ENCODE results near the gene GAL. TPM values are rescaled to one million over a fixed set of nuclear protein-coding genes. Genes with fewer than 3 reads are reported as not detected.

GAL gene
- total RNA-seq, 1 experiment from 2014 or later: 35.4 TPM

DNA sequence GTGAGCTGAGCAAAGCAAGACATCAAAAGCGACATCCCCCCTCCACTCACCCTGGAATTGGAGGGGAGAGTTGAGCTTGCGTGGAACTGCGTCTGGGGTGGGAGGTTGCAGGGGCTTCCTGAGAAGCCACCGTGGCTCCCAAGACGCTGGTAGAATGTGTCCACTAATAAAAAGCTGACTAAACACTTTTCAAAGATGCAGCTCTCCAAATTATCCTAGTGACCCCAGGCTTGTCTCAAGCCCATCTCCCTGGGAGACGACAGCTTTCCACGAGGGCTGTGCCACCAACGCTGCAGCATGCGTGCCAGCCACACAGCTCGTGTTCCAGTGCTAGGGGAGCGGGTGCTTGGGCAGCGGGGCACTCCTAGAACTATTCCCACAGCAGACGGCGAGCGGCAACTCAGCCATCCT, 6.3 kb upstream of the GAL start:
- DNase-seq (ENCODE audit: extremely low read depth, low read depth): no peak

DNA sequence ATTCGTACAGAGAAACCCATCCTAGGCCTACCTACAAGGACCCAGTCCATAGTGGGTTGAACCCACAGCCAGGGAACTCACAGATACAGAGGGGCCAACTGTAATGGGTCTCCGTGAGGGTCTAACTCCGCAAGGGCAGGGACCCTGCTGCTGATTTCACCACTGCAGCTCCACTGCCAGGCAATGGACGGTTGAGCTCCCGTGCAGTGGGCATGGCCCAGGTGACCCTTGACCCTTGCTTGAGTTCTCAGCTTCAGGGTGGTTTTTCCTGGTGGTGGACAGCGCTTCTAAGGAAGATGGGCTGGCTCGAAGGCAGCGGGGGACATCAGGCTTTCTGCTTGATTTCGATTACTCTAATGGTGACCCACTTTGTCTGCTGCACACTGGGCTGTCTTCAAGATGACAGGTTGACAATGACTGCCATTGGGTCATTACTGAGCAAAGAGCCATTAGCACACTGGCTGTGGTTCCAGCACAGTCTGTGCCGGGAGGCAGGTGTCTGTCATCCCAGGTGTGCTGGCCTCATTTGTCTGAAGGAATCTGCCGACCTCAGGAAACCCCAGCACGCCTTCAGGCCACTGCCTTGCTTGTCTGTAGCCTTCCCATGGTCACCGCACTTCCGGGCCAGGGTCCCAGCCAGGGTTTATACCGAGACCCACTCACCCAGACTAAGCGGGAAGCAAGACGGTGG, 3.7 kb upstream of the GAL start:
- no peak for DNase-seq (ENCODE audit: extremely low read depth, low read depth)

DNA sequence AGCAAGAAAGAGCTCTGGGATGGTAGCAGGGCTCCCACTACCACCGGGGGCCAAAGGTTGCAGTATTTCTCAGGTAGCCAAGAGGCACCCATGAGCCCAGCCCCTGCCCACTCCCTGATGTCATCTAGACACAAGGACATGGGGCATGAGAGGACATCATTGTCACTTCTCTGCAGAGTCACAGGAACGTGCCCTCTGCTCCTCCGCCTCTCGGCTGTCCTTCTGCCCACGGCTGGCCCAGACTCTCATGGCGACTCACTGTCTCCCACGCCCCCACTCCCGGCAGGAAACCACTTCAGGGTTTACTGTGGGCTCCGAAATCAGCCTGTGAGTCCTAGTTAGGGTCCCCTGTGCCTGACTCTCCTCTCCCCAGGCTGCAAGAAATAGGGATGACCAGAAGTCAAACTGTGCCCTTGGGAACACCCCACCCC, 1.8 kb upstream of the GAL start:
- DNase-seq (ENCODE audit: extremely low read depth, low read depth): no peak

DNA sequence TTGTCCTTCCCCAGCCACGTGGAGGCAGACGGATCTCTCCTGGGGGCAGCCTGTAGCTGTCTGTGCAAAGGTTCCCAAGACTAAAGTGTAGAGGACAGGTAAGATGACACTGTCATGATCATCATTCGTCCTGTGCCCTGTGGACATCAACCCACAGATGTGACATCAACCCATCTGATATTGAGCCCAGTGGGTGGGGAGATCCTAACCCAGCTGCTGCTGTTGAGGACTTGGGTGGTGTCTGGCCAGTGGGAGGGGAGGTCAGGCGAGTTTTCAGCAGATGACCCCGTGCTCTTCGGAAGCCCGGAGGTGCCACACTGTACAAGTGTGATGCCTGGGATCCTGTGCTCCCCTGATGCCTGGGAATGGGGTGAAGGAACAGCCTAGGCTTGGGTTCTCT, 1.2 kb upstream of the GAL start:
- DNase-seq (ENCODE audit: extremely low read depth, low read depth): no peak

DNA sequence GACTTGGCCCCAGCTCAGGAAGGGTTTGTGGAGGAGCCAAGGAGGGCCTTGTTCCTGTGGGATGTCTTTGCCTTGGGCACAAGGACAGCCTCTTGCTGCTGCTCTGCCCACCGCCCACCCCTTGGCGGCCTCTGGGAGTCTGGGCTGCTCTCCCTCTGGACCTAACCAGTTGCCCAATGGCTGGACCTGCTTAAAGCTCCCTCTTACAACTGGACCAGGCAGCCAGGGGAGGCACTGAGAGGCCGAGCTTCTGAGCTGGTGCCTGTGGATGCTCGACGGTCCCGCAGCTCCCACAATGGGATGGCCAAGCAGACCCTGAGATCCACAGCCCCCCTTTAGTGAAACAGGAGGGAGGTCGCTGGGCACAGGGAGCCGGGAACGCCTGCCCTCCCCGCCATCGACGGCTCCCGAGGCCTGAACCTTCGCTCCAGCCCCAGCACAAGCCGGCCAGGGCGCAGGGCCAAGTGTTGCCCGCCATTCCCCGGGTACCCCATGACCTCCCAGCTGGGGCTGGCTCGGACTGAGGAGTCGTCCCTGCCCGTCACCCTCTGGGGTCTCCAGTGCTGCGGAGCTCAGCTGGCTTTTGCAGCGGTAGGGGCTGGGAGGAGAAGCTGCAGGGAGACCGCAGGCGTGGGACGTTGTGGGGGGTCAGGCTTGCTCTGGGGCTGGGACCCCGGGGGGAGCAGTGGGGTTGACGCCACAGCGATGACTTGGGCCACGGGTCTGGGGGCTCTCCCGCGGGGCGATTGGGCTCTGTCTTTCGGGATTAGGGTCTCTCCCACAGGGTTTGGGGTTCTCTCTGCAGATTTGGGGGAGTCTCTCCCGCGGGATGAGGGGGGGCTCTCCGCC, 584 bp upstream of the GAL start:
- DNase-seq (ENCODE audit: extremely low read depth, low read depth): no peak

DNA sequence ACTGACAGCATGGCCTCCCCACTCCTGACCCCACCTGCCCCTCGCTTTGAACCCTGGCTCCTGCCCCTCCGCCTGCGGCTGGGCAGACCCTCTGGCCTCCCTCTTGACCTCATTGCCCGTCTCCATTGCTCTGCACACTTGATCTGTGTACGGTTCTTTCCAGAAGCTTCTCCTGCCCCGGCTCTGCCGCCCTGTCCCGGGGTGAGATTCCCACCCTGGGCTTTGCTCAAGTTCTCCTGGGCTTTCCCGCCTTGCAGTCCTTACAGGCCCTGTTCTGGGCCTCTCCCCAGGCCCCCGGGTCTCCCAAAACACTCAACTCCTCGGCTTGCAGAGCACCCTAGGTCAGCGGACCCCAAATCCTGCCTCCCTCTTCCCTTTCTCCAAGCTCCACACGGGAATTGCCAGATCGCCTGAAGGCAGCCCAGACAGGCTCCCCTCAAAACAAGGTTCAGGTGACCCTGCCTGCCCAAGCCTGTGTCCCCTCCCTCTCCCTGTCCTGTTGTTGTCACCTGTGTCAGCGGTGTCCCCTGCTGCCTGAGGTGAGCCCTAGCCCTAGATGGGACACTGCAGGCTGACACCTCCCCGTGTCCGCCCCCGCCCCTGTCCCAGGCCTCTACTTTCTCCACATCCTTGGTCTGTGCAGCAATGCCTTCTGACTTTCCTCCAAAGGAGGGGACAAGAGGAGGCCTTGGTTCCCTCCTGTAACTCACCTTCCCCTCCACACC, 1.5 kb downstream of the GAL start:
- DNase-seq (ENCODE audit: extremely low read depth, low read depth): no peak

DNA sequence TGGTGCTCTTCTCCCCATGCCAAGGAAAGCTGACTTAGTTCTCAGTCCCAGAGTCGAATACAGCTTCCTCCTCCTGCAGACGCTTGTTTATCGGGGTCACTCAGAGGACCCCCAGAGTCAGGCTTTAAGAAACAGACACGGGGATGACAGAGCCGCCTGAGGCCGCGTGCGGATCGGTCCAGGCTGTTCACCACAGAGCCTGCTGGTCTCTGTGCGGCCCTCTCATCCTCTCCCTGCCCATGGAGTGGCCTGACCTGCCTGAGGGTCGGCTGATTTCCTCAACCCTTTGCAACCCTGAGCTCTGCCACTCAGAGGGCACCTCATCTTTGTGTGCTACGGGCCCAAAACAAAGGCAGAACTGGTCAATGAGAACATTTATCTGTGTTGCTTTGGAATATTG, 2.1 kb downstream of the GAL start:
- no peak for DNase-seq (ENCODE audit: extremely low read depth, low read depth)

DNA sequence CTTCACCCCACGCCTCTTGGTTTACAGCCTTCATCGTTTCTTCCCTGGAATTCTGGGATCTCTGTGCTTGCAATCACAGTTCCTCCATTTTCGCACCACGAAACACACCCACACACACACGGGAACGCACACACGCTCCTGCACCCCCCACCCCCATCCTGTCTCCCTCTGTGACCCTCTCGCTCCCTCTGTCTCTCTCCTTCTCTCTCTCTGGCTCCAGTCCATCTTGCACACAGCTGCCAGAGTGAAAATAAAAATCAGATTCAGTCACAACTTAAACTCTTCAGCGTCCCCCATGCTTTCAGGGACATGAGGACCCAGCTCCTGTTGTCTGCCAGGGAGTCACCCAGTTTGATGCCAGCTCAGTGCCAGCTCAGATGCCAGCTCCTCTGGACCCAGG, 3.0 kb downstream of the GAL start:
- DNase-seq (ENCODE audit: extremely low read depth, low read depth): no peak

DNA sequence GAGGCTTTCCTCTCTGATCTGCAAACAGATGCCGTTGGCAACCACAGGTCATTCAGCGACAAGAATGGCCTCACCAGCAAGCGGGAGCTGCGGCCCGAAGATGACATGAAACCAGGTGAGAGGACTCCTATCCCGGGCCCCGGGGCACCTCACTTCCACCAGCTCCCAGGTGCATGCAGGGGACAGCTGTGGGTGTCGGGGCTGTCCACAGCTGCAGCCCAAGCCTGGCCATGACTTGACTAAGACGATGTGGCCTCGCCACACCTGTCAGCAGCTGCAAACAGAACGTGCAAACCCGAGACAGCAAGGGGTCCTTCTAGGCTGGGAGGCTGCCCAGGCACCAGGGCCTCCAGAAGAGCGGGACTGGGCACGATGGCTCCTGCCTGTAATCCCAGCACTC, 3.6 kb downstream of the GAL start:
- no peak for DNase-seq (ENCODE audit: extremely low read depth, low read depth)

DNA sequence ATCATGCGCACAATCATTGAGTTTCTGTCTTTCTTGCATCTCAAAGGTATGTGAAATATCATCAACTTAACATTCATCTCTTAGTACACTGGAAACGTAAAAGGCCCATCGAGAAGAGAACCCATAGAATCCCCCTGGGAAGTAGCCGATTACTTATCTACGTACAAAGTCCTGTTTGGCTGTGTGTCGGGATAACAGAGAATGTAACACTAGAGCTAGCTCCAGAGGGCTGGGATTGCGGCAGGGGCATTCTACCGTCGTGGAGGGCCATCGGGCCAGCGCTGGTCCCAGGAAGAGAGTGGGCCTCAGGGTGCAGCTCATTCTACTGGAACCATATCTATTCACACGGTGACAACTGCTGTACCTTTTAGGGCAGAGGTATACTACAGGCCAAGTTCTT, 4.5 kb downstream of the GAL start:
- DNase-seq (ENCODE audit: extremely low read depth, low read depth): no peak

DNA sequence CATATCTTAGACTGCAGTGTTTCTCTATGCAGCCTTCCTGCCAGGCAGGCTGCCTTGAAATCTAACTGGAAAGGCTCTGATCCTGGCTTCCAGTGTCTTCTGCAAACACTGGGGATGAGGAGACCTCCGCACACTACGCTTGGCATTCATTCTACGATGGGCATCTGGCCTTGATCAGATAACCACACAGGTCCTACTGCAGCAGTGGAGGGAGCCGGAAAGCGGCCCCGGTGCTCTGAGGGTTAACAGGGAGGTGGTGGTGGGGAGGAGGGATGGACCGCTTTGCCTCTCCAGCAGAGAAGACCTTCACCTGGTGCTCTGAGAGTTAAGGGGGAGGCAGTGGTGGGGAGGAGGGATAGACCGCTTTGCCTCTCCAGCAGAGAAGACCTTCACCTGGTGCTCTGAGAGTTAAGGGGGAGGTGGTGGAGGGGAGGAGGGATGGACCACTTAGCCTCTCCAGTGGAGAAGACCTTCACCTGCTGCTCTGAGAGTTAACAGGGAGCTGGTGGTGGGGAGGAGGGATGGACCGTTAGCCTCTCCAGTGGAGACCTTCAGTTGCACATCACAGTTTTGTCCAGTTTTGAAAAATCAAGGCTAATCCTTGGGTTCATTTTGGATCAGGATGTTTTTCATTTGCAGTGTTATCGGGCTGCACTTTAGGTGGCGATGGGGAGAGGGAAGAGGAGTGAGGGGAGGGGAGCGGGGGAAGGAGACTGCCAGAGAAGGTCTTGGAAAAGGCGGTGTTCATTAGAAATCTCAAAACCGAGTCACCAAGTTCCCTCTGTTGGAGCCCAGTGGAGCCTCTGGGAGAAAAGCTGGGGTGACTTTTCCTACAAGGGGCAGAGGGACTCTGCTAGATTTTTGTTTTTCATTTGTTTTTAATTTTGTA, 5.6 kb downstream of the GAL start:
- no peak for DNase-seq (ENCODE audit: extremely low read depth, low read depth)

DNA sequence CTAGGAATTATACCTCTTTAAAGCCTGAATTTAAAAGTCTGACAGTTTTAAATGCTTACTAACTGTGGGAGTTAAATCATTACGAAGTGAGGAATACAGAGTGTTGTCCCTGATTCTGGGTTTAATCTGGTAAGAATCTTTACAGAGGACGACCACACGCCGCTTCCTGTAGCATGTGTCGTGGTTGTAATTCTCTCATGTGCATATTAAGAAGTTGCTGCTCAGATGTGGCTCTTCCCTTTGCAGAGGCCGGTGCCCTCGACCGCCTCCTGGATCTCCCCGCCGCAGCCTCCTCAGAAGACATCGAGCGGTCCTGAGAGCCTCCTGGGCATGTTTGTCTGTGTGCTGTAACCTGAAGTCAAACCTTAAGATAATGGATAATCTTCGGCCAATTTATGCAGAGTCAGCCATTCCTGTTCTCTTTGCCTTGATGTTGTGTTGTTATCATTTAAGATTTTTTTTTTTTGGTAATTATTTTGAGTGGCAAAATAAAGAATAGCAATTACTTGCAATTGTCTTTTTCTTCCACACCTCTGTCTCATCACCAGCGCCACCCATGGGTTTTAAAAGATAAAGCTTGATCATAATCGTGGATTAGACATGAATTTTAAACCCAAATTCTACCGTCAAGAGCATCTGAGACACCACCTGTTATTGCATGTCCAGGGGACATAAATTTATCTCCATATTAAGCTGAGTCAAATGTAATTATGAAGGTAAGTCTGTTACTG, 6.5 kb downstream of the GAL start:
- no peak for DNase-seq (ENCODE audit: extremely low read depth, low read depth)

DNA sequence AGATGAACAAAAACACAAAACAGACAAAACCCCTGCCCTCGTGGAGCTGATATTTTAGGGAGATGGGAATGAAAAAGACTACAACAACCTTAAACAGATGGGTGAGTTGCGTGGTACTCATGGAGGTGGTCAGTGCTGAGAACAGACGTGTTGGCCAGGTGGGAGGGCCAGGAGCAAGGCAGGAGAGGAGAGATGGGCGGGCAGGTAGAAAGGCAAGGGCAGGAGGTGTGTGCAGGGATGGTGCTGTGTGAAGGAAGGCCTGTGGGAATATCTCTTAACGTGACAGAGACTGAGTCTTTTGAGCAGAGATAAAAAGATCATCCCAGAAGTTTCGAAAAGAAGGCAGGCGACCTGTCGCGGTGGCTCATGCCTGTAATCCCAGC, 7.0 kb downstream of the GAL start:
- DNase-seq (ENCODE audit: extremely low read depth, low read depth): no peak

DNA sequence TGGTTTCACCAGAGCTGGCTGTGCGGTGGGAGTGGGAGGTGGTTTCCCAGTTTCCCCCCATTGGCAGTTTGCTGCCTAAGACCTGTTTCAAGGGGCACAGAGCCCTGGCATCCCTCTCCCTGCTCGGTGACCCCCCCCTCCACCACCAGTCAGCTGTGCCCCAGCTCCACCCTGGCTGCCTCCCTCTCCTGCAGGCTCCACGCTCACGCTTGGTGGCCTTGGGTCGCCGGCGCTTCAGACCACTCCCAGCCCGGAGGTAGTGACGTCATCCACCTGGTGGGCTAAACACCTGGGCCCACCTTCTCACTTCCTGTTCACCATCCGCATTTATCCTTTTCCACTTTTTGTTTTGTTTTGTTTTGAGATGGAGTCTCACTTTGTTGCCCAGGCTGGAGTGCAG, 7.8 kb downstream of the GAL start:
- no peak for DNase-seq (ENCODE audit: extremely low read depth, low read depth)

DNA sequence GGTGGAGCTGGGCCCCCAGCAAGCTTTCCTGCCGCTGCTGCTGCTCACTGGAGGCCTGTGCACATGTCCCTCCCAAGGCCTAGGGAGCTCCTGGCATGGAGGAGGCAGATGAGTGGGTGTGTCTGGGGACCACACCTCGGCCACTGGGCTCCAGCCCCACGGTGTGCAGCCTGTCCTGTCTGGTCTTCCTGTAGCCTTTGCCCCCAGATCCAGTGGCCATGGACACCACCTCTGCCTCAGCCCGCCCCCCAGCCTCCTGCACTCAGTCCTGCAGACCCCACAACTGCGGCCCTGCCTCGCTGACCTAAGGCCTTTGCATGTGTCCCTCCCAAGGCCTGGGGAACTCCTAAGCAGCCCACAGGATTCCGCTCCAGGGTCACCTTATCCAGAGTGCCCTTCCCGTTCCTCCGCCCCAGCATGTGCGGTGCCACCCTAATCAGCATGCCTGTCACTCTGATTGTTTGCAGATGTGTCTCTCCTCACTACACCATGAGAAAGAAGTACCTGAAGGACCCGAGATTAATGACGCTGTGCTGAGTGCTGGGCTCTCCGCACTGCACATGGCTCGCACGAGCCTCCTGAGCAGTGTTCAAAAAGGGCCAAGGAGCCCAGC, 8.6 kb downstream of the GAL start:
- no peak for DNase-seq (ENCODE audit: extremely low read depth, low read depth)

DNA sequence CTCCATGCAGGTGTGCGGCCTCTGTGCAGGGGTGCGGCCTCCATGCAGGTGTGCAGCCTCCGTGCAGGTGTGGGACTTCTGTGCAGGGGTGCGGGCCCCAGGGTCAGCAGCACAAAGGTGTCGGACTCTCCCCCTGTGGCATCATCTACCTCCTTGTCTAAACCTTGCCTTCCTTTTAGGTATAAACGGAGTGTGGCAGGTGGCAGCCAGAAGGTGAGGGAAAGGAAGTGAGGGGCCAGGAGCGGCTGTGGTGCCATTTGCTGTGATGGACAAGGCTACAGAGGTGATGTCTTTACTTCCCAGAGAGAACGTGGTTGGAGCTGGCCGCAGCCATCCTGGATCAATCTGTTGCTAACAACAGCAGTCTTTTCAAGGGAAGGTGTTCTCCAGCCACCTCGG, 9.1 kb downstream of the GAL start:
- no peak for DNase-seq (ENCODE audit: extremely low read depth, low read depth)

DNA sequence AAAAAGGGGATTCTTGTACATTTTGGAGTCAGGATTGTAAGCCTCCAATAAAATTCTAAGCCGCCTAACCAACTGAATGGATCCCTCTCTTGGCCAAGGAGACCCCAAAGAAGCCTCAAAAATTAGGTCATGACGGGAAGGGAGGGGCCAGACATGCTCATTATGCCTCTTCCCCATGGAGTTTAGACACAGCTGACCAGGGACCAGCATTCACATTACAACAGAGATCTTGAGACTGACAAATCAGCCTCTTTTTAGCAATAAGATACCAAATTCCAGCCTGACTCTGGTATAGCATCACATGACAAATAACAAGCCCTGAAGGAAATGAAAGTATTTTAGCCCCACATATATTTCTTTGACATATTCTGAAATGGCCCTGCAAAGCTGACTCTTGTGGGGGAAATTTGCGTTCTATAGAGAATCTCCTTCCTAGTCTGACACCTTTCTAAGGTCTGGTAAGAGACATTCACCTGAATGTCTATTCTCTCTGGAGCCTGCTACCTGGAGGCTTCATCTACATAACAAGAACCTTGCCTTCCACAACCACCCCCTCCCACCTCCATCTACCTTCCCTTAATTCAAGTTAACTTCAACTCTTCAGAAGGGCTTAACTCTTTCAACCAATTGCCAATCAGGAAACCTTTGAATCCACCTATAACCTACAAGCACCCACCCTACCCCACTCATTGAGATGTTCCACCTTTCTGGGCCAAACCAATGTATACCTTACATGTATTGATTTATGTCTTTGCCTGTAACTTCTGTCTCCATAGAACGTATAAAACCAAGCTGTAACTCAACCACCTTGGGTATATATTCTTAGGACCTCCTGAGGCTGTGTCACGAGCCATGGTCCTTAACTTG, 10.3 kb downstream of the GAL start:
- no peak for DNase-seq (ENCODE audit: extremely low read depth, low read depth)

DNA sequence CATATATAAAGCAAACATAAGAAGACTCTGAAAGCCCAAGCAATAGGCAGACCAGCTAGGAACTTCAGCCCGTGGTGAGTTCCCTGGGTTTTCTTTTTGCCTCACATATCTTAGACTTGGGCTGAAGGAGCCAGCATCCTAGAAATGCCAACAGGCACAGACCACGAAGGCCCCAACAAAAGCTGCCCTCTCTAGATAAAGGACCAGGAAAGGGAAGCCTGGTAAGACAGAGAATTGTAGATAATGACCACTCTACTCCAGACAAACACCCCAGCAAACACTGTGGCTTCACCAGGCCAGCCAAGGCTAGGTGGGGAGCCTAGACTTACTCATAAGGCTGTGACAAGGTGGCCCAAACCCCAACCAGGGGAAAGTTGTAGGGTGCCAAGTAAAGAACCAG, 11.2 kb downstream of the GAL start:
- no peak for DNase-seq (ENCODE audit: extremely low read depth, low read depth)

DNA sequence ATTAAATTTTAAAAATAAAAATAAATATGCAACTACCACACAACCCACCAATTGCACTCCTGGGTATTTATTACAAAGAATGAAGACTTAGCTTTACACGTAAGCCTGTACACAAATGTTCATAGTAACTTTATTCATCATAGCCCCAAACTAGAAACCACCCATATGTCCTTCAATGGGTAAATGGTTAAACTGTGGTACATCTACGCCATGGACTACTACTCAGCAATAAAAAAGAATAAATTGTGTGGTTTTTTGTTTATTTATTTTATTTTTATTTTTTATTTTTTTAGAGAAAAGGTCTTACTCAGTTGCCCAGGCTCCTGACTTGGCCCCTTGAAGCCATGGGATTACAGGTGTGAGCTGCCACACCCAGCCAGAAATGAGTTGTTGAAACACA, 14.6 kb downstream of the GAL start:
- no peak for DNase-seq (ENCODE audit: extremely low read depth, low read depth)

Data from NCI-H460 (cell line).